ENCODE data around the gene MT1M. TPM values are rescaled to one million over a fixed set of nuclear protein-coding genes. Genes with fewer than 3 reads are reported as not detected.

The MT1M gene
- total and polyA plus RNA-seq, 2 of the 8 experiments (the other 6 are each of a cell fraction or from before 2014, with no cell fraction given) = 2.1 TPM; not detected in 1

DNA sequence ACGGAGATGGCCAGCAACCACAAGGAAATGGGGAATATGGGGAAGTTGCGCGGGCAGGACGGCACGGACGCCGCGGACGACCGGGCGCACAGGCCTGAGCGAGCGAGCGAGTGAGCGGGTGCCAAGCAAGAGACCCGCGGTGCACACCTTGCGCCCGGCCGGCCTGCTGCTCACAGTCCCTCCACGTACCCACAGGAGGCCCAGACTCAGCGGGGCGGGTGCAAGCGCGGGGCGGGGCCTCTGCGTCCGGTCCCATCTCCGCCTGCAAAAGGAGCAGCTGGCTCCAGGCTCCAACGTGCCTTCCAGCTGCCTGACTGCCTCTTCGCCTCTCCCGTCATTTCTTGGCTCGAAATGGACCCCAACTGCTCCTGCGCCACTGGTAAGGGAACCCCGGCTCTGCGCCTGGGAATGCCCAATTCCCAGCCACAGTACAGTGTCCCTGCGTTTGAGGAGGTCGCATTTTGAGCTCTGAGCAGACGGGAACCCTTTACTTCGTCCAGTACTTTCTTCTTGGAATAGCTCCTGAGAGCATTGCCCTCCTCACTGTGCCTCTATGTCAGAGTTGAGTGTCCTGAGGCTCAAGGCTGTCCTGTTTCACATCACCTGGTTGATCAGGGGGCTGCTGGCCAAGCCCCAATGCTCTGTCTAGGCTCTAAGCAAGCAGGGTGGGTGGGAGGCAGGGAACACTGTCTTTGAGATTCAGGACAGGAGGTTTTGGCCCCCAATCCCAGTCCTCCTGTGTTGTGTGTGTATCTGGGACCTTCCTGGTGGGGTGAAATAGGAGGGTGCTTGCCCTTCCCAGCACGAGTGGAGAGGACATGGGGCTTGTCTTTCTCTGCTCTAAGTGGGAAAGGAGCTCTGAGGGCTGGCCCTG is 15.0 kb upstream of the MT1M start (continued):
- no peak for TF ChIP-seq MAFK (IDR thresholded peaks at IDR 0.05; ENCODE audit: low read depth, low read length)
- TF ChIP-seq KDM4A (IDR thresholded peaks at IDR 0.05; ENCODE audit: low read depth, low read length, severe bottlenecking) = peak; percentile 79
- TF ChIP-seq PHF8 (conservative IDR thresholded peaks at IDR 0.05; ENCODE audit: low read depth, low read length) = no peak
- TF ChIP-seq, protein P1, sequence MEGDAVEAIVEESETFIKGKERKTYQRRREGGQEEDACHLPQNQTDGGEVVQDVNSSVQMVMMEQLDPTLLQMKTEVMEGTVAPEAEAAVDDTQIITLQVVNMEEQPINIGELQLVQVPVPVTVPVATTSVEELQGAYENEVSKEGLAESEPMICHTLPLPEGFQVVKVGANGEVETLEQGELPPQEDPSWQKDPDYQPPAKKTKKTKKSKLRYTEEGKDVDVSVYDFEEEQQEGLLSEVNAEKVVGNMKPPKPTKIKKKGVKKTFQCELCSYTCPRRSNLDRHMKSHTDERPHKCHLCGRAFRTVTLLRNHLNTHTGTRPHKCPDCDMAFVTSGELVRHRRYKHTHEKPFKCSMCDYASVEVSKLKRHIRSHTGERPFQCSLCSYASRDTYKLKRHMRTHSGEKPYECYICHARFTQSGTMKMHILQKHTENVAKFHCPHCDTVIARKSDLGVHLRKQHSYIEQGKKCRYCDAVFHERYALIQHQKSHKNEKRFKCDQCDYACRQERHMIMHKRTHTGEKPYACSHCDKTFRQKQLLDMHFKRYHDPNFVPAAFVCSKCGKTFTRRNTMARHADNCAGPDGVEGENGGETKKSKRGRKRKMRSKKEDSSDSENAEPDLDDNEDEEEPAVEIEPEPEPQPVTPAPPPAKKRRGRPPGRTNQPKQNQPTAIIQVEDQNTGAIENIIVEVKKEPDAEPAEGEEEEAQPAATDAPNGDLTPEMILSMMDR (IDR thresholded peaks at IDR 0.05; ENCODE audit: control extremely low read depth in 1 of 3, insufficient read depth in 1 of 3, low read depth in 1 of 3, low read length in 3 of 3) = no peak
- peak; percentile 60; the same call in 1 of the 2 replicates for TF ChIP-seq GABPA (IDR thresholded peaks at IDR 0.05; ENCODE audit: borderline replicate concordance, insufficient read depth, low read length)
- TF ChIP-seq, protein P2, sequence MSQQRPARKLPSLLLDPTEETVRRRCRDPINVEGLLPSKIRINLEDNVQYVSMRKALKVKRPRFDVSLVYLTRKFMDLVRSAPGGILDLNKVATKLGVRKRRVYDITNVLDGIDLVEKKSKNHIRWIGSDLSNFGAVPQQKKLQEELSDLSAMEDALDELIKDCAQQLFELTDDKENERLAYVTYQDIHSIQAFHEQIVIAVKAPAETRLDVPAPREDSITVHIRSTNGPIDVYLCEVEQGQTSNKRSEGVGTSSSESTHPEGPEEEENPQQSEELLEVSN (IDR thresholded peaks at IDR 0.05) = no peak
- TF ChIP-seq RFX5 (IDR thresholded peaks at IDR 0.05; ENCODE audit: borderline replicate concordance, low read depth, low read length) = no peak
- peak; percentile 23 for TF ChIP-seq ASH2L (IDR thresholded peaks at IDR 0.05; ENCODE audit: low read length)
- no peak for TF ChIP-seq HDAC6 (IDR thresholded peaks at IDR 0.05; ENCODE audit: low read depth, low read length)
- TF ChIP-seq SP1 (IDR thresholded peaks at IDR 0.05; ENCODE audit: low read depth, low read length) = no peak
- no peak for TF ChIP-seq EP300 (IDR thresholded peaks at IDR 0.05; ENCODE audit: borderline replicate concordance in 1 of 2, low read depth in 2 of 2, low read length in 2 of 2)
- TF ChIP-seq, protein P3, sequence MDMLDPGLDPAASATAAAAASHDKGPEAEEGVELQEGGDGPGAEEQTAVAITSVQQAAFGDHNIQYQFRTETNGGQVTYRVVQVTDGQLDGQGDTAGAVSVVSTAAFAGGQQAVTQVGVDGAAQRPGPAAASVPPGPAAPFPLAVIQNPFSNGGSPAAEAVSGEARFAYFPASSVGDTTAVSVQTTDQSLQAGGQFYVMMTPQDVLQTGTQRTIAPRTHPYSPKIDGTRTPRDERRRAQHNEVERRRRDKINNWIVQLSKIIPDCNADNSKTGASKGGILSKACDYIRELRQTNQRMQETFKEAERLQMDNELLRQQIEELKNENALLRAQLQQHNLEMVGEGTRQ (IDR thresholded peaks at IDR 0.05; ENCODE audit: low read length) = no peak
- no peak for TF ChIP-seq BACH1 (IDR thresholded peaks at IDR 0.05; ENCODE audit: low read length)

Measured in H1 (cell line).